Skeletal muscle satellite cell (primary cell): ENCODE data around the gene ENOX2.

Source experiments
- H3K27me3 ChIP-seq: 2 replicates; pipeline ENCODE4 v1.7.0; 2013; ENCODE audit warnings: low read length; ENCODE audit not compliant: control insufficient read depth, insufficient read depth
- H3K36me3 ChIP-seq: 2 replicates; pipeline ENCODE4 v1.7.0; 2013; ENCODE audit warnings: mild to moderate bottlenecking, control low read depth, low read length; ENCODE audit not compliant: insufficient read depth
- H3K4me1 ChIP-seq: 2 replicates; pipeline ENCODE4 v1.7.0; 2013; ENCODE audit warnings: low read length; ENCODE audit not compliant: control insufficient read depth, insufficient read depth
- H3K4me2 ChIP-seq: 2 replicates; pipeline ENCODE4 v1.7.0; 2013; ENCODE audit warnings: mild to moderate bottlenecking, low read length
- H3K4me3 ChIP-seq: 2 replicates; pipeline ENCODE4 v1.7.0; 2013; ENCODE audit warnings: low read length
- H3K9ac ChIP-seq: 2 replicates; pipeline ENCODE4 v1.7.0; 2013; ENCODE audit warnings: mild to moderate bottlenecking, low read depth, low read length, moderate library complexity
- H3K9me3 ChIP-seq: replicated peaks from 2 replicates; pipeline ENCODE4 v1.7.0; 2013; ENCODE audit warnings: mild to moderate bottlenecking, control low read depth, low read length

ENOX2 gene

DNA sequence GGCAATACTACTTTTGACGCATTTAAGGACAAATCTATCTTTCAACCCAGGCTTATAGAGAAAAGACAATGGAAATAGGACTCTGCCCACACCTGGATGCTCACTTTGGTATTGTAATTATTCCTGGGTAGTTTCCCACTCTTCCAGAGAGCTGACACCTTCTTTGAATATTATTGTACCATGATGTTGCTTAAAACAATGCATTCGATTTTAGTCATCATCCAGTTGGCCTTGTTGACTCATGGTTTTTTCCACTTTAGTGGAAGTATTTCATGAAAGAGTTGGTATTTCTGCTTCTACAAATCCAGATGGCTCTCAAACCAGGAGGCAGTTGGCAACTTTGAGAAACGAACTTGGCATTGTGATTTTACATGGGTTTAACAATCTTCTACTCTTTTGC is 124.2 kb downstream of the ENOX2 start:
- no peaks in the 10 kb centered on the region for H3K4me1 ChIP-seq
- no peak overlapping the region for H3K4me3 ChIP-seq
- H3K36me3 ChIP-seq = no peaks in the 10 kb centered on the region
- H3K9me3 ChIP-seq = no peaks in the 10 kb centered on the region
- no peak overlapping the region for H3K9ac ChIP-seq
- no peaks in the 10 kb centered on the region for H3K27me3 ChIP-seq
- no peak overlapping the region for H3K4me2 ChIP-seq

DNA sequence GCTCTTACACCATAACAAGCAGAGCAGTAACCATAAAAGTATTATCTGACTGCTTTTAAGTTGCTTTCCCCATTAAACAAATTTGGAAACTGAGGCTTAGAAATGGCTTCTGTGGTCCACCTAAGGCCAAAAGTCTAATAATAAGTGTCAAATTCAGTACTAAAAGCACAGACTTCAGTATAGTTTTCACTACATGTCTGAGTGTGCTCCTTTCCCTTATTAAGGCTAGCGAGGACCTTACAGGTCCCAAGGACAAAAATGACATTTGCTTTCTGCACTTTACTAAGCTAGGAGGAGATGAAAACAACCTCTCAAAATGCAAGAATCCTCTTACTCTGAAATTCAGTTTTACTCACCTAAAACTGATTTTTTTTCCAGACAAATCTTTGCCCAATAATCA is 127.2 kb downstream of the ENOX2 start:
- Histone ChIP-seq H3K4me2 (no peak overlapping the region), H3K4me1 (peaks cover 20% of the 10 kb centered on the region), H3K4me3 (no peak overlapping the region), H3K36me3 (no peaks in the 10 kb centered on the region), H3K9me3 (no peaks in the 10 kb centered on the region), H3K27me3 (no peaks in the 10 kb centered on the region), H3K9ac (no peak overlapping the region)

DNA sequence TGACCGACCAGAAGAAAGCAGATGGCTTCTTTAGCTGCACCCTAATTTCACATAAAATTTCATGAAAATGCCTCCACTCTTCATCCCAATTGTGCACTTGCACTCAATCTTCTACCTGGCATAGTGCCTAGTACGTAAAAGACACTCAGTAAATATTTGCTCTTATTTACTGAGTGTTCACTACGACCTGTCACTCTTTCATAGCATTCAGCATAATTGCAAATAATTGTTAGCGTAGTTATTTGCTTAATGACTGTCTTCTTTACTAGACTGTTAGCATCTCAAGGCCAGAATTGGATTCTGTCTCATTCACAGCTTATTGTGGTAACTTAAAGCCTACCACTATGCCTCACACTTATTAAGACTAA is 130.2 kb downstream of the ENOX2 start:
- Histone ChIP-seq H3K27me3 (no peaks in the 10 kb centered on the region), H3K9ac (no peak overlapping the region), H3K4me1 (peaks cover 32% of the 10 kb centered on the region), H3K36me3 (no peaks in the 10 kb centered on the region), H3K9me3 (no peaks in the 10 kb centered on the region), H3K4me3 (no peak overlapping the region), H3K4me2 (no peak overlapping the region)

- no peaks in the 10 kb centered on the region for H3K27me3 ChIP-seq
- no peaks in the 10 kb centered on the region for H3K9me3 ChIP-seq
- no peaks in the 10 kb centered on the region for H3K36me3 ChIP-seq
- no peak overlapping the region for H3K9ac ChIP-seq
- H3K4me1 ChIP-seq = peaks cover 32% of the 10 kb centered on the region
- no peak overlapping the region for H3K4me2 ChIP-seq
- no peak overlapping the region for H3K4me3 ChIP-seq
These were observed 130.8 kb downstream of the ENOX2 start for GRCh38 chrX:130772105-130772775.

GRCh38 chrX:130771648-130772047 is 131.4 kb downstream of the ENOX2 start:
- Histone ChIP-seq H3K4me2 (no peak overlapping the region), H3K4me1 (peaks cover 32% of the 10 kb centered on the region), H3K27me3 (no peaks in the 10 kb centered on the region), H3K36me3 (no peaks in the 10 kb centered on the region), H3K4me3 (no peak overlapping the region), H3K9ac (no peak overlapping the region), H3K9me3 (no peaks in the 10 kb centered on the region)

DNA sequence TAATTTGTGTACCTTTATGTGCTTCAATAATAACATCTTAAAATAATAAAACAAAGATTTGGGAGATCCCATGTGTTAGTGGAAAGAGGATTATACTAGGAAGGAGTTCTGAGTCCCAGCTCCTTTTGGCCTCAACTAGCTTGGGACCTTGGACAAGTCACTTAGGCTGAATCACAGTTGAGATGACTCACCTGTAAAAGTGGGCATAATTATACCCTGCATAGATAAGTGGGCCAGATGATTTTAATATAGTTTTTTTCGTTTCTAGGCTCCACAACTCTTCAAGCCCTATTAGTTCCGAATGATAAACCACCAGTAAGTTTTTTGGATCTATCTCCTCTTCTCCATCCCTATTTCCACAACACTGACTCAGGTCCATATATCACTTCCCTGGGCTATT is 131.8 kb downstream of the ENOX2 start:
- H3K9me3 ChIP-seq = no peaks in the 10 kb centered on the region
- H3K4me1 ChIP-seq = peaks cover 32% of the 10 kb centered on the region
- H3K4me2 ChIP-seq = no peak overlapping the region
- no peaks in the 10 kb centered on the region for H3K27me3 ChIP-seq
- no peaks in the 10 kb centered on the region for H3K36me3 ChIP-seq
- H3K9ac ChIP-seq = no peak overlapping the region
- H3K4me3 ChIP-seq = no peak overlapping the region

DNA sequence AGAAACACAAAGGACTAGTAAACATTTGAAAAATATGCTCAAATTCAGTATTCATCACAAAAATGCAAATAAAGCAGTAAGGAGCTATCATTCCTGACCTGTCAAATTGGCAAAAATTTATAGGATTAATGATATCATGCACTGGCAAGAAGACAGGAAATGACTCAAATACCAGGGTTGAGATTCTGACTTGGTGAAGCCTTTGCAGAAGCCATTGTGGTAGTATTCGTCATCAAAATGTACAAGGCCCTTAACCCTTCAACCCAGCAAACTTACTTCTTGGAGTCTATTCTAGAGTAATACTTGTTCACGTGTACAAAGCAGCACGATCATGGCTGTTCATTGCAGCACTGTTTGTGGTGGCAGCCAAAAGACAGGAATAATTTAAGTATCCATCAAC is 132.4 kb downstream of the ENOX2 start:
- no peak overlapping the region for H3K4me3 ChIP-seq
- H3K9ac ChIP-seq = no peak overlapping the region

GRCh38 chrX:130769835-130770234 is 133.2 kb downstream of the ENOX2 start:
- no peaks in the 10 kb centered on the region for H3K9me3 ChIP-seq
- H3K27me3 ChIP-seq = no peaks in the 10 kb centered on the region
- no peaks in the 10 kb centered on the region for H3K36me3 ChIP-seq
- no peak overlapping the region for H3K4me2 ChIP-seq
- H3K4me3 ChIP-seq = no peak overlapping the region
- peaks cover 32% of the 10 kb centered on the region for H3K4me1 ChIP-seq
- H3K9ac ChIP-seq = no peak overlapping the region

More for the DNA sequence above, 132.4 kb downstream of the ENOX2 start:
- Histone ChIP-seq H3K4me2 (peak overlapping the region; percentile 31), H3K27me3 (no peaks in the 10 kb centered on the region), H3K9me3 (no peaks in the 10 kb centered on the region), H3K4me1 (peaks cover 32% of the 10 kb centered on the region), H3K36me3 (no peaks in the 10 kb centered on the region)

- Histone ChIP-seq H3K4me1 (no peaks in the 10 kb centered on the region), H3K9me3 (no peaks in the 10 kb centered on the region), H3K4me3 (no peak overlapping the region), H3K27me3 (no peaks in the 10 kb centered on the region), H3K9ac (no peak overlapping the region), H3K4me2 (no peak overlapping the region), H3K36me3 (no peaks in the 10 kb centered on the region)
These were observed 144.9 kb downstream of the ENOX2 start for GRCh38 chrX:130758072-130758471.

GRCh38 chrX:130756233-130756632 is 146.8 kb downstream of the ENOX2 start:
- Histone ChIP-seq H3K36me3 (no peaks in the 10 kb centered on the region), H3K9me3 (no peaks in the 10 kb centered on the region), H3K4me3 (no peak overlapping the region), H3K9ac (no peak overlapping the region), H3K4me2 (no peak overlapping the region), H3K4me1 (no peaks in the 10 kb centered on the region), H3K27me3 (no peaks in the 10 kb centered on the region)

DNA sequence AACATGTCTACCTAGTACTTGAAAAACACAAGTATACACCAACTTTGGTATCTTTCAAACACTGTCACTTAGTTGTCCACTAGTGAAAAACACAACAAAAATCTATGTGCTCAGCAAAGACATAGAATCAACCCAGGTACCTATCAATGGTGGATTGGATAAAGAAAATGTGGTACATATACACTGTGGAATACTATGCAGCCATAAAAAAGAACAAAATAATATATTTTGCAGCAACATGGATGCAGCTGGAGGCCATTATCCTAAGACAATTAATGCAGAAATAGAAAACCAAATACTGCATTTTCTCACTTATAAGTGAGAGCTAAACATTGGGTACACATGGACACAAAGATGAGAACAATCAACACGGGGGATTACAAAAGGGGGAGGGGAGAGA is 148.7 kb downstream of the ENOX2 start:
- Histone ChIP-seq H3K4me3 (no peak overlapping the region), H3K9me3 (no peaks in the 10 kb centered on the region), H3K4me1 (no peaks in the 10 kb centered on the region), H3K4me2 (no peak overlapping the region), H3K27me3 (no peaks in the 10 kb centered on the region), H3K36me3 (no peaks in the 10 kb centered on the region), H3K9ac (no peak overlapping the region)

DNA sequence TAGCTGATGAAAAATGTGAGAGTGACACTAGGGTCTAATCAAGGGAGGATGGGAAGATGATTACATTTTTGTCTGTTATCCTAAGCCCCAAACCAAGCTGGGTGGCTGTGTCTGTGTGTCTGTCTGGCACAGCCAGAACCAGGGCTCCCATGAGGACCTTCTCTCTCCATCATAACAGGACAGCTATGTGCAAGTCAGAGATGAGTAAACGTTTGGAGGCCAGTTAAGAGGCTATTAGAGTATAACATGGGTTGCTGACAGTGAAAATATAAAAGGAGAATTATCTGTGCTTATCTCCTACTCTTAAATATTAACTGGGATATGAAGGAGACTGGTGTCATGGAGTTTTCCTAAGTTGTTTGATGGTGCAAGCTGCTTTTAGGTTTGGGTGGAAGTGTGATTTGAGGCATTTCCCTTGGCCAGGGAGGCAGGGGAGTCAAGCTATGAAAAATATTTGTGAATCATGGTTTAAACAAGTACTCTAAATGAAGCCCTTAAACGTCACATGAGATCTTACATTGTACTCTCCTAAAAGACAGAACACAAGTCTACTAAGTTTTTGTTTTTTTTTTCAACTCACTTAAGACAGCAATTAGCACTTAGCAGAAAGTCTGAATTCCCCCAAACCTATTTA is 156.2 kb downstream of the ENOX2 start:
- Histone ChIP-seq H3K4me1 (no peaks in the 10 kb centered on the region), H3K9ac (no peak overlapping the region), H3K9me3 (no peaks in the 10 kb centered on the region), H3K27me3 (no peaks in the 10 kb centered on the region), H3K4me2 (no peak overlapping the region), H3K36me3 (no peaks in the 10 kb centered on the region), H3K4me3 (no peak overlapping the region)
